Suppressor macrophage treated with lipopolysaccharide for 1 hour (primary cell): ENCODE measurements around the gene ANKRD29.

ENCODE experiments used
- DNase-seq, 3 donors: peaks; one replicate each; pipeline ENCODE4 v3.0.0-alpha.2; 2020 to 2022

Gene ANKRD29

GRCh38 chr18:23662309-23663263 is at the start of gene ANKRD29:
Gene ANKRD29, minus strand, starts transcription at chr18:23662911. Its CDS starts 181 bp downstream, at chr18:23662730.
- peak in 2 of 3 donors; percentile 27 to 61 for DNase-seq

- DNase-seq = no peak
Observed at GRCh38 chr18:23712445-23712844, 49.7 kb upstream of the ANKRD29 start.

GRCh38 chr18:23711426-23711825 is 48.7 kb upstream of the ANKRD29 start:
- no peak for DNase-seq

GRCh38 chr18:23710946-23711345 is 48.2 kb upstream of the ANKRD29 start:
- DNase-seq = no peak

- DNase-seq = no peak
Observed at GRCh38 chr18:23710068-23710527, 47.4 kb upstream of the ANKRD29 start.

- DNase-seq = no peak
Observed at GRCh38 chr18:23706971-23707640, 44.4 kb upstream of the ANKRD29 start.

GRCh38 chr18:23704806-23705205 is 42.1 kb upstream of the ANKRD29 start:
- no peak for DNase-seq

- no peak for DNase-seq
Observed at GRCh38 chr18:23703987-23704384, 41.3 kb upstream of the ANKRD29 start.

GRCh38 chr18:23703057-23703986 is 40.6 kb upstream of the ANKRD29 start:
- peak; percentile 24 to 56 (median 48) for DNase-seq

- no peak for DNase-seq
Observed at GRCh38 chr18:23702606-23703005, 39.9 kb upstream of the ANKRD29 start.

- no peak for DNase-seq
Observed at GRCh38 chr18:23701544-23702064, 38.9 kb upstream of the ANKRD29 start.

- no peak for DNase-seq
Observed at GRCh38 chr18:23701017-23701416, 38.3 kb upstream of the ANKRD29 start.

- DNase-seq = no peak
Observed at GRCh38 chr18:23694637-23695430, 32.1 kb upstream of the ANKRD29 start.

GRCh38 chr18:23693846-23694245 is 31.1 kb upstream of the ANKRD29 start:
- no peak for DNase-seq

- DNase-seq = no peak
Observed at GRCh38 chr18:23690505-23691068, 27.9 kb upstream of the ANKRD29 start.

GRCh38 chr18:23689616-23690504 is 27.1 kb upstream of the ANKRD29 start:
- peak in 1 of 3 donors; percentile 34 for DNase-seq

GRCh38 chr18:23689031-23689615 is 26.4 kb upstream of the ANKRD29 start, which contains the start of gene LAMA3:
Gene LAMA3, plus strand, starts transcription at chr18:23689453. Its CDS starts 231 bp downstream, at chr18:23689684.
- peak; percentile 56 to 82 (median 69) for DNase-seq

- no peak for DNase-seq
Observed at GRCh38 chr18:23688528-23688927, 25.8 kb upstream of the ANKRD29 start.

GRCh38 chr18:23684515-23685197 is 21.9 kb upstream of the ANKRD29 start:
- no peak for DNase-seq
